Breast epithelium (tissue), 4 donors: ENCODE results near the gene CKS1B. TPM values are rescaled to one million over a fixed set of nuclear protein-coding genes. Genes with fewer than 3 reads are reported as not detected.

Source experiments
- DNase-seq, 2 donors: peaks; one replicate each; pipeline ENCODE4 v3.0.0-alpha.2; 2019; ENCODE audit warnings: low spot score in 2 of 2
- H3K27ac ChIP-seq, 2 donors: fragments of 200-600 bp; sonication (generic) in 1 of 2; one replicate each; pipeline ENCODE4 v1.5.1; 2016 to 2019; ENCODE audit warnings: mild to moderate bottlenecking in 1 of 2
- H3K27me3 ChIP-seq, 2 donors: fragments of 200-600 bp; sonication (generic) in 1 of 2; one replicate each; pipeline versions ENCODE4 v1.5.1 to v1.6.0; 2017 to 2019; ENCODE audit warnings: control low read depth in 1 of 2, mild to moderate bottlenecking in 1 of 2
- H3K36me3 ChIP-seq: fragments of 200-600 bp; one replicate; pipeline ENCODE4 v1.5.1; 2019
- H3K4me1 ChIP-seq, 2 donors: fragments of 200-600 bp; sonication (generic); one replicate each; pipeline ENCODE4 v1.5.1; 2016 to 2019; ENCODE audit warnings: control low read depth in 1 of 2
- H3K4me3 ChIP-seq, 3 donors: fragments of 200-600 bp; sonication (generic); 1 replicate in 2 of 3; 2 replicates in 1 of 3; pipeline ENCODE4 v1.5.1; 2016 to 2019; ENCODE audit warnings: mild to moderate bottlenecking in 3 of 3, moderate library complexity in 2 of 3
- H3K9me3 ChIP-seq, 2 donors: fragments of 200-600 bp; sonication (generic) in 1 of 2; one replicate each; pipeline ENCODE4 v1.5.1; 2016 to 2019; ENCODE audit warnings: control low read depth in 1 of 2
- CTCF ChIP-seq, 3 donors: fragments of 450-650 bp; IDR thresholded peaks; one replicate each; pipeline ENCODE4 v1.5.1; 2016 to 2017; ENCODE audit warnings: antibody characterized with exemption in 3 of 3, mild to moderate bottlenecking in 3 of 3, moderate library complexity in 3 of 3
- POLR2A ChIP-seq: fragments of 450-650 bp; IDR thresholded peaks from one replicate; pipeline ENCODE4 v1.6.1; 2016; ENCODE audit warnings: antibody characterized with exemption, mild to moderate bottlenecking, moderate library complexity
- POLR2AphosphoS5 ChIP-seq, 3 donors: sonication (generic); formaldehyde crosslinking; IDR thresholded peaks; one replicate each; pipeline ENCODE4 v1.6.1; 2017; ENCODE audit warnings: antibody characterized with exemption in 3 of 3
- intact Hi-C: fragments of 100-400 bp; cut with DNase I; formaldehyde crosslinking; loops from one replicate; pipeline ENCODE4 v1.15.1; 2023; ENCODE audit warnings: low total_unique reads
- total RNA-seq, 3 donors: library from RNA; depleted of rRNA; stranded (reverse); fragments of >200 nt; gene quantifications; one replicate each; pipeline ENCODE4 v1.1.0, GENCODE V29; 2016

The CKS1B gene
- total RNA-seq, 3 donors from 2014 or later = 44.6 to 104 (median 47.3) TPM

DNA sequence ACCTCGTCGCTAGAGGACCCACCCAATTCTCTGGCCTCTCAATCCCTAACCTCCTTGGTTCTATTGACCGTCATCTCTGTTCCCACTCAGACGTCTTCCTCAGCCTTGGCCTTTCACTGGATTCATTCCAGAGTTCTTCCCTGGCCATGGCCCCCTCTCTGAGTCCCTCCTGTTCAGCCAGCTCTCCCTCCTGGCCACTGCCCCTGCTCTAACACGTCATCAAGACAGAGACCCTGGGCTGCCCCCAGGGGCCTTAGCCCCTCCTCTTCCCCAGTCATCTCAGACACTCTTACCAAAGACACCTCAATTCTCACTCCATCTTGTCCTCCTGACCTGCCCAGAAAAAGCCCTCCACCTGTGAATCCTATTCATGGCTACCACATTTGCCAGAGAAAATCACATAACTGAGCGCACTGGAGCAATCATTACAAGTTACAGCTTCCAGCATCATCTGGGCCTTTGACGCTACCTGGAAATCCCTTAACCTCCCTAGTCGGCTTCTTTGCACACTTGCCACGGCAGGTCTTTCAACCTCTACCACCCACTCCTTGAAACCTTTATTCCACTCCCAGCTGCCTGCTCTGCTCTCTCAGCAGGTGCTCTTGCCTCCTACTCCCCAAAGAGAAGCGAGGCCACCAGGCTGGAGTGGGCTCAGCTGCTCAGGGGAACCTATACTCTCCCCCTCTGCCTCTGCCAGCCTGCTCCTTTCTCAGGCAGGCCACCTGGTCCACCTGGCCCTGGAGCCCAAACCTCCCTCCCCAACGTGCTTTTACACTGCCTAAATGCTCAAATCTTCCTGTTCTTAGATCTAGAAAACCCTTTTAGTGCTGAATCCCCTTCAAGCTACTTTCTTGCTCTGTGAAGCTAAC lies 45.1 kb downstream of the CKS1B start:
- intact Hi-C loops = loop anchor here (5.0 kb wide), 1 partner anchor 33 kb away; the partner anchor contains the start of gene ADAM15
- no peak for DNase-seq
- TF ChIP-seq CTCF (IDR thresholded peaks at IDR 0.05) (no peak), POLR2AphosphoS5 (IDR thresholded peaks at IDR 0.05) (no peak), POLR2A (no peak)
- Histone ChIP-seq H3K4me3 (no peak overlapping the region), H3K9me3 (no peaks in the 10 kb centered on the region), H3K36me3 (no peaks in the 10 kb centered on the region), H3K27me3 (no peaks in the 10 kb centered on the region), H3K27ac (peak overlapping the region; percentile 1 to 92), H3K4me1 (peaks cover 3 to 9% of the 10 kb centered on the region in 2 donors)

GRCh38 chr1:155022136-155022926 lies 47.9 kb downstream of the CKS1B start:
- Histone ChIP-seq H3K4me3 (no peak overlapping the region), H3K9me3 (no peaks in the 10 kb centered on the region), H3K27me3 (no peaks in the 10 kb centered on the region), H3K4me1 (peaks cover 3 to 9% of the 10 kb centered on the region in 2 donors), H3K27ac (no peak overlapping the region), H3K36me3 (no peaks in the 10 kb centered on the region)
- DNase-seq = no peak
- TF ChIP-seq POLR2AphosphoS5 (IDR thresholded peaks at IDR 0.05) (no peak), CTCF (IDR thresholded peaks at IDR 0.05) (no peak), POLR2A (no peak)
- intact Hi-C loops = no loop called here

- H3K4me1 ChIP-seq = peaks cover 3 to 4% of the 10 kb centered on the region in 2 donors
- no peaks in the 10 kb centered on the region for H3K36me3 ChIP-seq
- intact Hi-C loops = no loop called here
- H3K4me3 ChIP-seq = no peak overlapping the region
- no peaks in the 10 kb centered on the region for H3K9me3 ChIP-seq
- no peaks in the 10 kb centered on the region for H3K27me3 ChIP-seq
- no peak for DNase-seq
- no peak for TF ChIP-seq POLR2A
- TF ChIP-seq CTCF (IDR thresholded peaks at IDR 0.05) = no peak
- TF ChIP-seq POLR2AphosphoS5 (IDR thresholded peaks at IDR 0.05) = no peak
- no peak overlapping the region for H3K27ac ChIP-seq
Observed at GRCh38 chr1:155022927-155023236, 48.4 kb downstream of the CKS1B start.

DNA sequence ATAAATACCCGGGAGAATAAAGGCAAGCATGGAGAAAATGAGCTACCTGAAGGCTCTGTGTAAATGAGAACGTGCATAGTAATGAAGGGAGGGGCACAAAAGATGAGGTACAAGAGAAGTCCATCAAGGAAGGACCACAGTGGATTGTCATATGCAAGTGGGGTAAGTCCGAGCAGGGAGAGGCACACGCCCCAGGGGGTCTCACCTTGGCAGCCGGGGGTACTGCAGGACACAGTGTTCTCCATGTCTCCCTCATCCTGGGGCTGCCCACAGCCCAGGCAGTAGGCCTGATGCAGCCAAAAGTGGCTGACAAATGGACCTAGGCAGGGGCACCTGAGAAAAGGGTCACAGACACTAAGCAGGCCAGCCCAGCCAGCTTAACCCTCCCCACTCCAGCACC lies 49.1 kb downstream of the CKS1B start:
- H3K4me1 ChIP-seq = peaks cover 0 to 3% of the 10 kb centered on the region in 2 donors
- H3K9me3 ChIP-seq = no peaks in the 10 kb centered on the region
- H3K4me3 ChIP-seq = no peak overlapping the region
- no peak overlapping the region for H3K27ac ChIP-seq
- TF ChIP-seq POLR2A (no peak), CTCF (IDR thresholded peaks at IDR 0.05) (no peak), POLR2AphosphoS5 (IDR thresholded peaks at IDR 0.05) (no peak)
- intact Hi-C loops = no loop called here
- H3K36me3 ChIP-seq = no peaks in the 10 kb centered on the region
- H3K27me3 ChIP-seq = no peaks in the 10 kb centered on the region
- DNase-seq = no peak

DNA sequence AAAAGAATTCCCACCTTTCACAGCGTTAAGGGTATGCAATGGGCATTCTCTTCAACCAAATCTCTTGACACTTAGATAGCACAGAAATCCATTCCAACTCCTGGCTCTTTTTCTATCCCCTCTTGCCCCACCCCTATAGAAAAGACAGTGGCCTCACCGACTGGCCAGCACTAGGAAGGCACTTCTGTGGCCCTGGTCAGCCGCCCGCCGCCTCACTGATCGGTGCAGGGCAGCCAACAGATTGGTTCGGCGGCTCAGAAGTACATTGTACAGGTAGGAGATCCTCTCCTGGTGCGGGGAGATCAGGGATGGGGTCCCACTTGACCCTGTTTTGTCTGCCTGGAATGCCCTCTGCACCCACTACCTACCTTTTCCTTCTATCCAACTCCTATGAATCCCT lies 49.8 kb downstream of the CKS1B start:
- TF ChIP-seq CTCF (IDR thresholded peaks at IDR 0.05) = no peak
- no peak for TF ChIP-seq POLR2A
- TF ChIP-seq POLR2AphosphoS5 (IDR thresholded peaks at IDR 0.05) = no peak
- intact Hi-C loops = no loop called here
- Histone ChIP-seq H3K27me3 (no peaks in the 10 kb centered on the region), H3K36me3 (no peaks in the 10 kb centered on the region), H3K9me3 (no peaks in the 10 kb centered on the region), H3K27ac (no peak overlapping the region), H3K4me1 (peaks cover 0 to 3% of the 10 kb centered on the region in 2 donors), H3K4me3 (no peak overlapping the region)
- no peak for DNase-seq
